HCT116 (cell line): ENCODE data around the gene SP3. TPM values are rescaled to one million over a fixed set of nuclear protein-coding genes. Genes with fewer than 3 reads are reported as not detected.

Experiments
- ATAC-seq: fragments of 200-7000 bp; cut with Tn5 transposase; 2 replicates; pipeline ENCODE4 v1.9.1; 2020; ENCODE audit warnings: mild to moderate bottlenecking, moderate library complexity
- BruUV-seq: library from RNA; stranded (reverse); fragments of 400-500 nt; replicated peaks from 2 replicates; lab custom pipeline; 2021; lab: Mats Ljungman, UMichigan
- CTCF ChIA-PET: fragments of 300-600 bp; sonication (Branson Sonifier 250); formaldehyde crosslinking; loops from one replicate; lab custom pipeline; 2021; ENCODE audit warnings: antibody characterized with exemption; lab: Charles Lee
- POLR2A ChIA-PET: fragments of 300-600, 350-600 bp; sonication (Branson Sonifier 250); formaldehyde crosslinking; loops from one replicate; lab custom pipeline; 2021; ENCODE audit warnings: antibody characterized with exemption; lab: Charles Lee
- RAD21 ChIA-PET, 2 experiments: fragments of 300-600 bp; sonication (Branson Sonifier 250); formaldehyde crosslinking; loops; one replicate each; lab custom pipeline; 2023; ENCODE audit warnings: low total read pairs in 2 of 2; ENCODE audit not compliant: uncharacterized antibody in 2 of 2, unreplicated experiment in 2 of 2, low non-redundant PET in 1 of 2; lab: Charles Lee
- DNase-seq: peaks from one replicate; pipeline ENCODE4 v3.0.0-alpha.2; 2010; ENCODE audit warnings: low read depth, low spot score
- H2AFZ ChIP-seq: fragments of 200-600 bp; shearing (Covaris generic), sonication (generic); 2 replicates; pipeline ENCODE4 v1.6.1; 2017; ENCODE audit warnings: low read depth, mixed run types, mixed read lengths, antibody characterized with exemption, low read length; ENCODE audit not compliant: poor library complexity, severe bottlenecking
- H3K27ac ChIP-seq: 2 replicates; pipeline ENCODE4 v1.5.1; 2012; ENCODE audit warnings: low read depth, low read length
- H3K27me3 ChIP-seq: fragments of 200-600 bp; sonication (generic); 2 replicates; pipeline ENCODE4 v1.6.1; 2016; ENCODE audit warnings: mixed run types, low read length, mixed read lengths; ENCODE audit not compliant: insufficient read depth
- H3K36me3 ChIP-seq, 2 experiments: fragments of 200-500 bp in 1 of 2; fragments of 200-600 bp in 1 of 2; sonication (Bioruptor generic) in 1 of 2; sonication (generic) in 1 of 2; 2 replicates each; pipeline versions ENCODE4 v1.5.1 to v1.6.1; 2014 to 2016; ENCODE audit warnings: low read length in 2 of 2, inconsistent platforms in 1 of 2, mixed read lengths in 1 of 2, mixed run types in 1 of 2; ENCODE audit not compliant: insufficient read depth in 2 of 2, control insufficient read depth in 1 of 2
- H3K4me1 ChIP-seq, 2 experiments: fragments of 200-600 bp in 1 of 2; sonication (generic) in 1 of 2; 2 replicates each; pipeline versions ENCODE4 v1.5.1 to v1.6.1; 2012 to 2017; ENCODE audit warnings: low read length in 2 of 2, inconsistent platforms in 1 of 2, mild to moderate bottlenecking in 1 of 2, mixed read lengths in 1 of 2, mixed run types in 1 of 2, moderate library complexity in 1 of 2; ENCODE audit not compliant: insufficient read depth in 2 of 2, control insufficient read depth in 1 of 2
- H3K4me2 ChIP-seq: fragments of 200-600 bp; sonication (generic); 2 replicates; pipeline ENCODE4 v1.6.1; 2017; ENCODE audit warnings: mixed run types, low read length, mixed read lengths
- H3K4me3 ChIP-seq, 2 experiments: fragments of 200-600 bp in 1 of 2; sonication (generic) in 1 of 2; replicated peaks in 1 of 2; 2 replicates each; pipeline ENCODE4 v1.5.1; 2011 to 2016; ENCODE audit warnings: low read length in 2 of 2, control low read depth in 1 of 2, low read depth in 1 of 2, mild to moderate bottlenecking in 1 of 2, mixed read lengths in 1 of 2, mixed run types in 1 of 2
- H3K79me2 ChIP-seq: fragments of 200-600 bp; sonication (generic); 2 replicates; pipeline ENCODE4 v1.6.1; 2017; ENCODE audit warnings: mild to moderate bottlenecking, mixed run types, low read length, moderate library complexity, mixed read lengths; ENCODE audit not compliant: insufficient read depth
- H3K9ac ChIP-seq: fragments of 200-600 bp; sonication (generic); 2 replicates; pipeline ENCODE4 v1.6.1; 2016; ENCODE audit warnings: low read length, mixed read lengths
- H3K9me2 ChIP-seq: fragments of 200-600 bp; sonication (generic), shearing (Covaris generic); 2 replicates; pipeline ENCODE4 v1.6.1; 2017; ENCODE audit warnings: mixed run types, mild to moderate bottlenecking, moderate library complexity; ENCODE audit not compliant: insufficient read depth
- H3K9me3 ChIP-seq, 2 experiments: fragments of 200-500 bp in 1 of 2; fragments of 200-600 bp in 1 of 2; sonication (Bioruptor generic) in 1 of 2; sonication (generic) in 1 of 2; 2 replicates each; pipeline ENCODE4 v1.6.1; 2014 to 2017; ENCODE audit warnings: low read length in 2 of 2, mixed read lengths in 2 of 2, inconsistent platforms in 1 of 2, low read depth in 1 of 2, mild to moderate bottlenecking in 1 of 2, mixed run types in 1 of 2, moderate library complexity in 1 of 2; ENCODE audit not compliant: control insufficient read depth in 1 of 2, insufficient read depth in 1 of 2
- H4K20me1 ChIP-seq: fragments of 200-600 bp; sonication (generic), shearing (Covaris generic); 2 replicates; pipeline ENCODE4 v1.6.1; 2017; ENCODE audit warnings: mixed run types, mild to moderate bottlenecking, moderate library complexity; ENCODE audit not compliant: insufficient read depth
- CBX3 ChIP-seq: IDR thresholded peaks from 2 replicates; pipeline ENCODE4 v1.6.1; 2012; ENCODE audit warnings: low read depth
- EZH2phosphoT487 ChIP-seq: fragments of 200-600 bp; IDR thresholded peaks from 2 replicates; pipeline ENCODE4 v1.6.1; 2018; ENCODE audit warnings: antibody characterized with exemption, borderline replicate concordance
- FOSL1 ChIP-seq: IDR thresholded peaks from 2 replicates; pipeline ENCODE4 v1.6.1; 2012; ENCODE audit warnings: low read depth
- JUND ChIP-seq: IDR thresholded peaks from 2 replicates; pipeline ENCODE4 v1.6.1; 2012
- POLR2A ChIP-seq: IDR thresholded peaks from 2 replicates; pipeline ENCODE4 v1.7.0; 2011; ENCODE audit warnings: borderline replicate concordance; ENCODE audit not compliant: insufficient read depth, insufficient read length; ENCODE audit errors: extremely low read depth
- POLR2AphosphoS5 ChIP-seq: IDR thresholded peaks from 2 replicates; pipeline ENCODE4 v1.6.1; 2011; ENCODE audit warnings: mild to moderate bottlenecking, low read depth, low read length, moderate library complexity
- SP1 ChIP-seq: IDR thresholded peaks from 2 replicates; pipeline ENCODE4 v1.6.1; 2012; ENCODE audit warnings: low read depth
- SRF ChIP-seq: IDR thresholded peaks from 2 replicates; pipeline ENCODE4 v1.6.1; 2012; ENCODE audit warnings: low read depth
- YY1 ChIP-seq: IDR thresholded peaks from 2 replicates; pipeline ENCODE4 v1.6.1; 2011; ENCODE audit warnings: low read length, low read depth, moderate library complexity, mild to moderate bottlenecking; ENCODE audit not compliant: insufficient replicate concordance; ENCODE audit errors: extremely low read depth
- ZFX ChIP-seq: fragments of 450-650 bp; IDR thresholded peaks from 2 replicates; pipeline ENCODE4 v1.6.1; 2017
- ZNF274 ChIP-seq: fragments of 200-500 bp; sonication (Bioruptor generic); IDR thresholded peaks from 2 replicates; pipeline ENCODE4 v1.6.1; 2014; ENCODE audit warnings: mild to moderate bottlenecking, low read depth, low read length, inconsistent platforms
- intact Hi-C: fragments of 100-400 bp; cut with micrococcal nuclease; formaldehyde crosslinking; loops from 2 replicates; pipeline ENCODE4 v1.10.0; 2022
- total RNA-seq: library from RNA; stranded (reverse); gene quantifications from one replicate; pipeline ENCODE4 v1.2.1, GENCODE V29; 2021; ENCODE audit not compliant: unreplicated experiment
- TF ChIP-seq, protein P1 (sequence below): IDR thresholded peaks from 2 replicates; pipeline ENCODE4 v1.6.1; 2012

Gene SP3
- total RNA-seq, 1 experiment from 2014 or later = 98.0 TPM

DNA sequence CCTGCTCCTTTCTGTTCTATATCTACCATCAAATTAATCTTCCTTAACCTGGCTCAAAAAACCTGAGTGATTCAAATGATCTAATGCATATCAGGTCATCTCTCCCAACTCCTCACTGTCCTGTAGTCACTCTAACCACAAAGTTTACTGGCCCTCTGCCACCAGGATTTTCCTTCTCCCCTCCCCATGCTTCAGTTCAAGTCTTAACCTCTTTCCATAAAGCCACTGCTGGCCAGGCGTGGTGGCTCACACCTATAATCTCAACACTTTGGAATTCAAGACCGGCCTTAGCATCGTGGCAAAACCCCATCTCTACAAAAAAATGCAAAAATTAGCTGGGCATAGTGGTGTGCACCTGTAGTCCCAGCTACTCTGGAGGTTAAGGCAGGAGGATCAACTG, 7.5 kb upstream of the SP3 start:
- Histone ChIP-seq H3K27ac (no peak overlapping the region; the same call in 1 of the 2 replicates), H3K4me2 (peak overlapping the region; percentile 52), H3K9me2 (no peaks in the 10 kb centered on the region), H3K9me3 (no peaks in the 10 kb centered on the region)
- no peak for TF ChIP-seq EZH2phosphoT487
- TF ChIP-seq JUND = 0 out of 2 replicates have a peak, but pooled peaks have one; percentile 23
- TF ChIP-seq FOSL1 = 0 out of 2 replicates have a peak, but pooled peaks have one; percentile 13
- TF ChIP-seq SP1 = peak; percentile 17; the same call in 1 of the 2 replicates
- TF ChIP-seq, protein P1, sequence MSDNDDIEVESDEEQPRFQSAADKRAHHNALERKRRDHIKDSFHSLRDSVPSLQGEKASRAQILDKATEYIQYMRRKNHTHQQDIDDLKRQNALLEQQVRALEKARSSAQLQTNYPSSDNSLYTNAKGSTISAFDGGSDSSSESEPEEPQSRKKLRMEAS = 0 out of 2 replicates have a peak, but pooled peaks have one; percentile 42
- no peak for TF ChIP-seq POLR2A
- TF ChIP-seq, all 23 proteins: peak for 4
- Histone ChIP-seq H3K79me2 (no peaks in the 10 kb centered on the region), H3K36me3 (no peaks in the 10 kb centered on the region), H3K4me1 (peaks cover 13 to 22% of the 10 kb centered on the region in 2 experiments), H3K9ac (0 out of 2 replicates have a peak overlapping the region, but pooled peaks have one; percentile 18), H2AFZ (no peak overlapping the region), H3K27me3 (no peaks in the 10 kb centered on the region), H4K20me1 (no peaks in the 10 kb centered on the region), H3K4me3 (no peak overlapping the region)
- no TSS peak for BruUV-seq
- ChIA-PET POLR2A (no interaction called here), CTCF (no interaction called here), RAD21 (no interaction called here)
- intact Hi-C loops = no loop called here
- ATAC-seq (peak; percentile 78), DNase-seq (no peak)

DNA sequence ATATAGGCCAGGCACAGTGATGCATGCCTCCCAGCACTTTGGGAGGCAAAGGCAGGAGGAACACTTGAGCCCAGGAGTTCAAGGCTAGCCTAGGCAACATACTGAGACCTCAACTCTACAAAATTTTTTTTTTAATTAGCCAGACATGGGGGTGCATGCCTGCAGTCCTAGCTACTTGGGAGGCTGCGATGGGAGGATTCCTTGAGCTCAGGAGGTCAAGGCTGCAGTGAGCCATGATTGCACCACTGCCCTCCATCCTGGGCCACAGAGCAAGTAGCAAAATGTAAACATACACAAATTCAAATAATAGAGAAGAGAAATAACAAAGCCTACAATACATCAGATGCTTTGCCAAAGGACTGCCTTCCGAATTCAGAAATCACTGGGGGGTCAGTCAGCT, 7.0 kb upstream of the SP3 start:
- ChIA-PET POLR2A (no interaction called here), CTCF (no interaction called here), RAD21 (no interaction called here)
- DNase-seq (no peak), ATAC-seq (peak; percentile 29; the same call in 1 of the 2 replicates)
- intact Hi-C loops = no loop called here
- TF ChIP-seq ZNF274 (no peak), JUND (no peak), CBX3 (no peak), POLR2AphosphoS5 (no peak), YY1 (no peak), SRF (no peak), SP1 (no peak), EZH2phosphoT487 (no peak), ZFX (no peak)
- H3K9me3 ChIP-seq = no peaks in the 10 kb centered on the region
- H3K27me3 ChIP-seq = no peaks in the 10 kb centered on the region
- BruUV-seq = no TSS peak
- peak overlapping the region; percentile 52 for H3K4me2 ChIP-seq
- H3K4me1 ChIP-seq = peaks cover 13 to 22% of the 10 kb centered on the region in 2 experiments
- no peak overlapping the region; the same call in 1 of the 2 replicates for H3K27ac ChIP-seq
- no peaks in the 10 kb centered on the region for H3K36me3 ChIP-seq
- H4K20me1 ChIP-seq = no peaks in the 10 kb centered on the region
- no peaks in the 10 kb centered on the region for H3K79me2 ChIP-seq
- no peaks in the 10 kb centered on the region for H3K9me2 ChIP-seq
- H3K9ac ChIP-seq = 0 out of 2 replicates have a peak overlapping the region, but pooled peaks have one; percentile 18
- H2AFZ ChIP-seq = no peak overlapping the region
- H3K4me3 ChIP-seq = no peak overlapping the region
